Muscle of leg (tissue), 11 donors: ENCODE data around the gene NLGN1. TPM values are rescaled to one million over a fixed set of nuclear protein-coding genes. Genes with fewer than 3 reads are reported as not detected.
A peak's percentile ranks its signal among the peaks of the same experiment; 100 is the strongest.
"Not testable (repeated sequence)": the region's sequence is repeated elsewhere in the genome, so short reads cannot be mapped to it uniquely, and the experiment has no call there.

Source experiments
- DNase-seq: peaks from one replicate; pipeline ENCODE4 v3.0.0; 2013
- H3K27ac ChIP-seq: one replicate; pipeline ENCODE4 v1.5.1; 2013; ENCODE audit warnings: mild to moderate bottlenecking, low read length, control low read depth
- H3K27me3 ChIP-seq: one replicate; pipeline ENCODE4 v1.6.1; 2013; ENCODE audit warnings: low read length; ENCODE audit not compliant: control insufficient read depth, insufficient read depth
- H3K36me3 ChIP-seq: one replicate; pipeline ENCODE4 v1.6.1; 2013; ENCODE audit warnings: low read length; ENCODE audit not compliant: control insufficient read depth, insufficient read depth
- H3K4me1 ChIP-seq: one replicate; pipeline ENCODE4 v1.6.1; 2013; ENCODE audit warnings: low read length; ENCODE audit not compliant: control insufficient read depth, insufficient read depth
- H3K4me3 ChIP-seq: one replicate; pipeline ENCODE4 v1.5.1; 2013; ENCODE audit warnings: low read length, control low read depth
- H3K9me3 ChIP-seq: replicated peaks from 2 replicates; pipeline ENCODE4 v1.6.1; 2013; ENCODE audit warnings: low read depth, low read length; ENCODE audit not compliant: control insufficient read depth
- WGBS: methylation state at CpG from one replicate; pipeline ENCODE4 v1.1.5; 2013; ENCODE audit warnings: missing lambda C conversion rate; ENCODE audit not compliant: insufficient coverage; 5-methylcytosine and 5-hydroxymethylcytosine counted together
- polyA plus RNA-seq, 8 donors: library from polyadenylated mRNA; unstranded; fragments of 120-200 nt; gene quantifications; one replicate each; pipeline versions ENCODE4 v1.2.1 to v1.2.3, GENCODE V29; 2013; ENCODE audit warnings: inconsistent platforms in 1 of 8, low replicate concordance in 1 of 8; ENCODE audit not compliant: insufficient read length in 8 of 8, insufficient read depth in 1 of 8
- total RNA-seq: library from RNA; stranded (reverse); fragments of 120-200 nt; gene quantifications from one replicate; pipeline ENCODE4 v1.2.4, GENCODE V29; 2013

Gene NLGN1
- total and polyA plus RNA-seq, 9 donors, result 0.95 to 8.5 (median 2.7) TPM

DNA sequence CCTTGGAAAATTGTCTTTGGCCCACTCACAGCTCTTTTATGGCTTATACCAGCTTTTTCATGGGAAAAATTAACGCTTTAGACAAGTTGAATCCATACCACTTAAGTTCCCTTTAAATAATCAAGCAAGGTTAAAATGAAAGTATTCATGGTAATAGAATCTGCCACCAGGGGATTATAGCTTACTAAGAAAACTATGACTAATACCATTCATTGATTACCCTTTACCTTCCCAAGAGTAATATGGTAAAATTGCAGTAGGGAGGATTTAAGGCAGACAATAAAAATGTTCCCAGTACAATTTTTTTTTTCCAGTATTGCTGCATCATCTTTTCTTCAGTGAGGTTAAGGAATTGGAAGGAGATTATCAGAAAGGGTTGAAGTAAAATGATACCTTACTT is 820.5 kb downstream of the NLGN1 start:
- Histone ChIP-seq H3K27ac (no peak overlapping the region), H3K36me3 (no peaks in the 10 kb centered on the region), H3K4me3 (no peak overlapping the region), H3K27me3 (no peaks in the 10 kb centered on the region), H3K9me3 (no peaks in the 10 kb centered on the region), H3K4me1 (no peaks in the 10 kb centered on the region)
- WGBS, result no CpG with 5 or more reads among the region's 1 CpG
- no peak for DNase-seq

DNA sequence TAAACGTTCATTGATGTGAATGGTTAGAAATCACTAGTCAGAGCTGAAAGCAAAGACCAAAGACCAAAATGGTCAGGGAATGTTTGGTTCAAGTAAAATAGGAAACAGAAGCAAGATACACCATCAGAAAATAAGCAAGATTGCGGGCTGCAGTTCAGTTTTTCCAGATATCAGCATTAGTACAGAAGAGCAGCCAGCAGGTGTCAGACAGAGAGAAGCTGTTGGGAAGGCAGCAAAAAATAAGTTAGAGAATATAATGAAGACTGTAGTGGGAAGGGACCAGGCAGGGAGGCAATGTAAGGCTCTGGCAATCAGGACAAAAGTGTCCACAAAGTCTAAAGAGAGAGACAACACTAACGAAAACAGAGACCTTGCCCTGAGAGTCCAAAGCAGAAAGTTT is 822.2 kb downstream of the NLGN1 start:
- Histone ChIP-seq H3K4me3 (no peak overlapping the region), H3K27me3 (no peaks in the 10 kb centered on the region), H3K36me3 (no peaks in the 10 kb centered on the region), H3K27ac (no peak overlapping the region), H3K4me1 (no peaks in the 10 kb centered on the region), H3K9me3 (no peaks in the 10 kb centered on the region)
- 80% methylated on average over 1 of the region's 3 CpGs for WGBS
- peak; percentile 18 for DNase-seq

- no peak for DNase-seq
- no peak overlapping the region for H3K27ac ChIP-seq
- H3K4me3 ChIP-seq, result no peak overlapping the region
- H3K4me1 ChIP-seq, result no peaks in the 10 kb centered on the region
- H3K9me3 ChIP-seq, result no peaks in the 10 kb centered on the region
- no peaks in the 10 kb centered on the region for H3K36me3 ChIP-seq
- WGBS, result no CpG with 5 or more reads among the region's 4 CpGs
- no peaks in the 10 kb centered on the region for H3K27me3 ChIP-seq
Observed at GRCh38 chr3:174220775-174221554, 823.4 kb downstream of the NLGN1 start.

GRCh38 chr3:174223042-174223441 is 825.5 kb downstream of the NLGN1 start:
- no peaks in the 10 kb centered on the region for H3K4me1 ChIP-seq
- H3K4me3 ChIP-seq, result no peak overlapping the region
- no peaks in the 10 kb centered on the region for H3K36me3 ChIP-seq
- no peak for DNase-seq
- WGBS, result 71% methylated on average over 3 of the region's 6 CpGs
- H3K9me3 ChIP-seq, result no peaks in the 10 kb centered on the region
- H3K27me3 ChIP-seq, result no peaks in the 10 kb centered on the region
- H3K27ac ChIP-seq, result no peak overlapping the region

- H3K27me3 ChIP-seq, result no peaks in the 10 kb centered on the region
- no peak overlapping the region for H3K4me3 ChIP-seq
- H3K36me3 ChIP-seq, result no peaks in the 10 kb centered on the region
- H3K27ac ChIP-seq, result no peak overlapping the region
- 83% methylated on average over 1 of the region's 1 CpG for WGBS
- no peak for DNase-seq
- H3K4me1 ChIP-seq, result no peaks in the 10 kb centered on the region
- no peaks in the 10 kb centered on the region for H3K9me3 ChIP-seq
Observed at GRCh38 chr3:174223626-174224025, 826.1 kb downstream of the NLGN1 start.

GRCh38 chr3:174229916-174230315 is 832.4 kb downstream of the NLGN1 start:
- H3K4me3 ChIP-seq, result no peak overlapping the region
- no peak for DNase-seq
- H3K4me1 ChIP-seq, result no peaks in the 10 kb centered on the region
- H3K36me3 ChIP-seq, result no peaks in the 10 kb centered on the region
- H3K9me3 ChIP-seq, result no peaks in the 10 kb centered on the region
- no CpG with 5 or more reads among the region's 2 CpGs for WGBS
- no peak overlapping the region for H3K27ac ChIP-seq
- H3K27me3 ChIP-seq, result no peaks in the 10 kb centered on the region

DNA sequence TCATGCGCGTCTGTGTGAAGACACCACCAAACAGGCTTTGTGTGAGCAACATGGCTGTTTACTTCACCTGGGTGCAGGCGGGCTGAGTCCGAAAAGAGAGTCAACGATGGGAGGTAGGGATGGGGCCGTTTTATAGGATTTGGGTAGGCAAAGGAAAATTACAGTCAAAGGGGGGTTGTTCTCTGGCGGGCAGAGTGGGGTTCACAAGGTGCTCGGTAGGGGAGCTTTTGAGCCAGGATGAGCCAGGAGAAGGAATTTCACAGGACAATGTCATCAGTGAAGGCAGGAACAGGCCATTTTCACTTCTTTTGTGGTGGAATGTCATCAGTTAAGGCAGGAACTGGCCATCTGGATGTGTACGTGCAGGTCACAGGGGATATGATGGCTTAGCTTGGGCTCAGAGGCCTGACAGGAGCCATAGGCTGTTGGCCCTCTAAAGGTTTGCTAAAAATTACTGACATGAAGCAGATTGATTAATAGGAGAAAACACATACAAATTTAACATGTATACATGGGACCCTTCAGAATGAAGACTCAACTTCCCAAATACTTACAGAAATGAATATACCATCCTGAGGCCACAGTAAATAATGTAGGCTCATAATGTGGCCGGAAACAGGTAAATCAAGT is 834.6 kb downstream of the NLGN1 start:
- DNase-seq, H3K4me1 ChIP-seq, H3K4me3 ChIP-seq, H3K27ac ChIP-seq, H3K36me3 ChIP-seq, H3K27me3 ChIP-seq, H3K9me3 ChIP-seq: not testable (repeated sequence)
- 89% methylated on average over 7 of the region's 10 CpGs for WGBS

- no peak for DNase-seq
- Histone ChIP-seq H3K9me3 (no peaks in the 10 kb centered on the region), H3K4me1 (no peaks in the 10 kb centered on the region), H3K27ac (no peak overlapping the region), H3K36me3 (no peaks in the 10 kb centered on the region), H3K4me3 (no peak overlapping the region), H3K27me3 (no peaks in the 10 kb centered on the region)
- 100% methylated on average over 1 of the region's 12 CpGs for WGBS
Observed at GRCh38 chr3:174232658-174233429, 835.3 kb downstream of the NLGN1 start.

DNA sequence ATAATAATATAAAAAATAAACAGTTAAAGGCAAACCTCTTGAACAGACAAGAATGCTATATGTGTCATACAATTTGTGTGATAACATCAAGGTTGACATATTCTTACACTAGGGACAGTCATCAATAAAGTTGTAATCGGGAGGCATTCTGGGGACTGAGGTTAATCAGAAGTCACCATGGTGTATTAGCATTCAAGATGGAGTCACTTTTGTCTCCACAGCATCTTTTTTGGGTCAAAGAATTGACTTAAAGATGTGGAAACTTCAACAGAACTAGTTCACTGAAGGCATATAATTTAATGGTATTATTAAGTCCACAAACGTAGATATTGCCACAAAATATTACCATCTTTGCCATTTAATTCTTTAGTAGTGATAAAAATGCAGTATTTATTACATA is 836.0 kb downstream of the NLGN1 start:
- Histone ChIP-seq H3K4me3 (no peak overlapping the region), H3K4me1 (no peaks in the 10 kb centered on the region), H3K27me3 (no peaks in the 10 kb centered on the region), H3K27ac (no peak overlapping the region), H3K36me3 (no peaks in the 10 kb centered on the region), H3K9me3 (no peaks in the 10 kb centered on the region)
- WGBS, result no CpG with 5 or more reads among the region's 2 CpGs
- DNase-seq, result no peak

DNA sequence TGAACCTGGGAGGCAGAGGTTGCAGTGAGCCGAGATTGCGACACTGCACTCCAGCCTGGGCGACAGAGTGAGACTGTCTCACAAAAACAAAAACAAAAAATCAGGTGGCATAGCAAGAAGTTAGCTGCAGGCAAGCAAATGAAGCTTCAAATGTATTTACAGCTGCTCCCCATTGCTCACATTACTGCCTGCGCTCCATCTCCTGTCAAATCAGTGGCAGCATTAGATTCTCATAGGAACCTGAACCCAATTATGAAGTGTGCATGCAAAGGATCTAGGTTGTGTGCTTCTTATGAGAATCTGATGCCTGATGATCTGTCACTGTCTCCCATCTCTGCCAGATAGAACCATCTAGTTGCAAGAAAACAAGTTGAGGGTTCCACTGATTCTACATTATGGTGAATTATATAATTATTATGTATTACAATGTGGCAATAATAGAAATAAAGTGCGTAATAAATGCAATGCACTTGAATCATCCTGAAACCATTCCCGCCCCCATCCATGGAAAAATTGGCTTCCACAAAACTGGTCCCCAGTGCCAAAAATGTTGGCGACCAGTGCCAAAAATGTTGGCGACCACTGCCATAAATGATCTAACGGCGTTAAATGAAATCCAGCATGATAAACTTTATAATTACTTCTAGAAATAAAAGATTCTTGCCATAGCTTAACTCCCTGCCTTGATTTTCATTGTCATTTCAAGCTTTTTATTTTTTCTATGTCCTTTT is 844.9 kb downstream of the NLGN1 start:
- no peaks in the 10 kb centered on the region for H3K9me3 ChIP-seq
- DNase-seq, result peak; percentile 44
- H3K27ac ChIP-seq, result no peak overlapping the region
- H3K36me3 ChIP-seq, result no peaks in the 10 kb centered on the region
- WGBS, result 75% methylated on average over 2 of the region's 10 CpGs
- H3K4me1 ChIP-seq, result peaks cover 2% of the 10 kb centered on the region
- no peak overlapping the region for H3K4me3 ChIP-seq
- H3K27me3 ChIP-seq, result no peaks in the 10 kb centered on the region
